H1 (cell line): ENCODE results near the gene MXD4.

Experiments
- CHD2 ChIP-seq: IDR thresholded peaks from 2 replicates; pipeline ENCODE4 v1.6.1; 2012; ENCODE audit warnings: low read length, improper control_type of control experiment
- GTF2F1 ChIP-seq: IDR thresholded peaks from 2 replicates; pipeline ENCODE4 v1.6.1; 2012; ENCODE audit warnings: low read depth, low read length, improper control_type of control experiment, borderline replicate concordance
- JUN ChIP-seq: IDR thresholded peaks from 2 replicates; pipeline ENCODE4 v1.6.1; 2011; ENCODE audit warnings: low read depth, mild to moderate bottlenecking, improper control_type of control experiment, low read length
- NRF1 ChIP-seq: IDR thresholded peaks from 2 replicates; pipeline ENCODE4 v1.6.1; 2011; ENCODE audit warnings: mild to moderate bottlenecking, low read depth, low read length, improper control_type of control experiment
- PHF8 ChIP-seq: fragments of 200-600 bp; sonication (generic); conservative IDR thresholded peaks from 2 replicates; pipeline ENCODE4 v1.7.1; 2012; ENCODE audit warnings: low read depth, mild to moderate bottlenecking, inconsistent platforms, low read length, moderate library complexity
- POLR2AphosphoS5 ChIP-seq: IDR thresholded peaks from 2 replicates; pipeline ENCODE4 v1.6.1; 2011; ENCODE audit warnings: low read depth, low read length
- RAD21 ChIP-seq, 2 experiments: IDR thresholded peaks in 1 of 2; conservative IDR thresholded peaks in 1 of 2; 2 replicates each; pipeline ENCODE4 v1.6.1; 2011; ENCODE audit warnings: low read depth in 2 of 2, low read length in 2 of 2, improper control_type of control experiment in 1 of 2, inconsistent platforms in 1 of 2, mild to moderate bottlenecking in 1 of 2, moderate library complexity in 1 of 2
- RBBP5 ChIP-seq: IDR thresholded peaks from 2 replicates; pipeline ENCODE4 v1.7.1; 2012; ENCODE audit warnings: low read depth, mild to moderate bottlenecking, inconsistent platforms, low read length, moderate library complexity, borderline replicate concordance
- TBP ChIP-seq: IDR thresholded peaks from 2 replicates; pipeline ENCODE4 v1.6.1; 2011; ENCODE audit warnings: low read depth, low read length, improper control_type of control experiment
- TF ChIP-seq, protein P1 (sequence below), 3 experiments: IDR thresholded peaks; 1 replicate in 2 of 3; 2 replicates in 1 of 3; pipeline versions ENCODE4 v1.5.1 to v1.6.1; 2011; ENCODE audit warnings: low read length in 3 of 3, mild to moderate bottlenecking in 3 of 3, inconsistent platforms in 2 of 3, low read depth in 1 of 3, moderate library complexity in 1 of 3; ENCODE audit not compliant: insufficient read depth in 1 of 3; ENCODE audit errors: control extremely low read depth in 1 of 3

DNA sequence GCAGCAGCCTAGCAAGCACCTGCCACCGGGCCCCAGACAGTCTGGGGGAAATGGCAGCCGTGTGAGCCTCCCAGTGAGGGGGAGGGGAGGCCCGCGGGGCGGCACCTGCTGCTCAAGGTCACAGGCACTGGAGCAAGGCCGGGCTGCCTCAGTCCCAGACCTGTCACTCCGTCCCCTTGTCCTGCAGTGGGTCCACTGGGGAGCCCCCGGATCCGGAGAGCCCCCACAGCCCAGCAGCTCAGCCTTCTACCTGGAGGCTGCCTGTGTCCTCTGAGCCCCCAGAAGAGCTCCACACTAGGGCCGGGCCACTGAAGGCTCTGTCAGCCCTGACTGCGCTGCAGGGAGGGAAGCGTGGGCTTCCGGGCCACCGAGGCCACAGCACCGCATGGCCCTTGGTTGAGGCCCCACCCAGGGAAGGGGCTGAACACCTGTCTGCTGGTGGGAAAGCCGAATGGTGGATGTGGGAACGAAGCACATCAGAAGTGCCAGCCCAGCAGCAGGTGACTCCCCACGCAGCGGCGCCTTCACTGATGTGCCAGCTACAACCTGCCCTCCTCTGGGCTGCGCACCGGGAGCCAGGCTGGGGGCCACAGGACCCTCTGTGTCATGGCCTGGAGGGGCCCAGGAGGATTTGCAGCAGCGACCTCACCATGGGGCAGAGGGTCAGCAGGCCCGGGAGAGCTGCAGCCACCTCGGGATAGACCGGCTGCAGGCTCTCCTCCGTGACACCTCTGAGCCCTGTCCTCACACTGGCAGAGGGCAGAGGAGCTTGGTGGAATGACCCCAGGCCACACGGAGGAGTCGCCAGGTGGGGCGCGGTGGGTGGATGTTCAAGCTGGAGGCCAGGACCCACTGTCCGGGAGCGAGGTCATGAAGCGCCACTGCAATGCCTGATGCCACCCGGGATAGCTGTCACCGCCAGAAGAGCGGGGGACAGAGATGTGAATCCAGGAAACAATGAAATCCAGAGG, 35.0 kb upstream of the MXD4 start:
- TF ChIP-seq POLR2AphosphoS5 (no peak), RAD21 (IDR thresholded peaks at IDR 0.05 in 1 of 2, conservative IDR thresholded peaks at IDR 0.05 in 1 of 2; ENCODE audit: low read depth in 2 of 2, low read length in 2 of 2) (no peak), NRF1 (no peak), CHD2 (no peak), JUN (no peak), TBP (no peak), RBBP5 (no peak), PHF8 (no peak), GTF2F1 (no peak)
- TF ChIP-seq, protein P1, sequence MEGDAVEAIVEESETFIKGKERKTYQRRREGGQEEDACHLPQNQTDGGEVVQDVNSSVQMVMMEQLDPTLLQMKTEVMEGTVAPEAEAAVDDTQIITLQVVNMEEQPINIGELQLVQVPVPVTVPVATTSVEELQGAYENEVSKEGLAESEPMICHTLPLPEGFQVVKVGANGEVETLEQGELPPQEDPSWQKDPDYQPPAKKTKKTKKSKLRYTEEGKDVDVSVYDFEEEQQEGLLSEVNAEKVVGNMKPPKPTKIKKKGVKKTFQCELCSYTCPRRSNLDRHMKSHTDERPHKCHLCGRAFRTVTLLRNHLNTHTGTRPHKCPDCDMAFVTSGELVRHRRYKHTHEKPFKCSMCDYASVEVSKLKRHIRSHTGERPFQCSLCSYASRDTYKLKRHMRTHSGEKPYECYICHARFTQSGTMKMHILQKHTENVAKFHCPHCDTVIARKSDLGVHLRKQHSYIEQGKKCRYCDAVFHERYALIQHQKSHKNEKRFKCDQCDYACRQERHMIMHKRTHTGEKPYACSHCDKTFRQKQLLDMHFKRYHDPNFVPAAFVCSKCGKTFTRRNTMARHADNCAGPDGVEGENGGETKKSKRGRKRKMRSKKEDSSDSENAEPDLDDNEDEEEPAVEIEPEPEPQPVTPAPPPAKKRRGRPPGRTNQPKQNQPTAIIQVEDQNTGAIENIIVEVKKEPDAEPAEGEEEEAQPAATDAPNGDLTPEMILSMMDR (IDR thresholded peaks at IDR 0.05; ENCODE audit: control extremely low read depth in 1 of 3, insufficient read depth in 1 of 3, low read depth in 1 of 3, low read length in 3 of 3), result no peak
